ENCODE measurements around the gene OBSL1.

The OBSL1 gene

GRCh38 chr2:219511547-219512325 lies 59.6 kb downstream of the OBSL1 start:
- DNase-seq: no peak

- no peak for DNase-seq
Measured at GRCh38 chr2:219510512-219511135, 60.7 kb downstream of the OBSL1 start.

DNA sequence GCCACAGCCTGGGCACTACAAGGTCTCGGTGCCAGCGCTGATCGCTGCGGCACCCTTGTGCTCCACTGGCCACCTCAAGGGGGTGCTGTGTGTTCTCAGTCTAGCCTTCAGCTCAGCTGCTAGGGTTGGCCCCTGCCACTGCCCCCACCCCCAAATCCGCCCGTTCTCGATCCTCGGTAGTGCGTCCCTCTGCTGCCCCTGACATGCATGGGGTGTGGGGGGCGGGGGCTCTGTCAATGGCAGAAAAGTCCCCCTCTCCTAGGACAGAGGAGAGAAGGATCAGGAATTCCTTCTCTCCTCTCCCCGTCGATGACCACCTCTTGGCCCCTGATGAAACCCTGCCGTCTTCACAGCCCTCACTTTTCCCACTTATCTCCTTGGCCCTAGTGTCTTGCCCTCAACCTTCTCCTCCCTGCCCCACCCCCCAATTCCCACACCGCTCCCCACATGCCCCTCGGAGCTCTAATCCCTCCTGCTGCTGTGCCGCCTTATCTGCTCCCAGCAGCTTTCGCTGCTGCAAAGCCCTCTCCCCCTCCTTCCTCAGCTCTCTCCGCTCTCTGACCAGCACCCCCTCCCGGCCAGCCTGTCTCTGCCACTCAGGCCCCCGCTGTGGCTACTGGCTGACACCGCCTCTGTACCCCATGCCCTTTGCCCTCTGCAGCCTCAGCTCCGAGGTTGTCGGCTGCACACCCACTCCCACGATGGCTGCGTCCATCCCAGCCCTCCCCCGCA lies 61.4 kb downstream of the OBSL1 start:
- DNase-seq: no peak

DNA sequence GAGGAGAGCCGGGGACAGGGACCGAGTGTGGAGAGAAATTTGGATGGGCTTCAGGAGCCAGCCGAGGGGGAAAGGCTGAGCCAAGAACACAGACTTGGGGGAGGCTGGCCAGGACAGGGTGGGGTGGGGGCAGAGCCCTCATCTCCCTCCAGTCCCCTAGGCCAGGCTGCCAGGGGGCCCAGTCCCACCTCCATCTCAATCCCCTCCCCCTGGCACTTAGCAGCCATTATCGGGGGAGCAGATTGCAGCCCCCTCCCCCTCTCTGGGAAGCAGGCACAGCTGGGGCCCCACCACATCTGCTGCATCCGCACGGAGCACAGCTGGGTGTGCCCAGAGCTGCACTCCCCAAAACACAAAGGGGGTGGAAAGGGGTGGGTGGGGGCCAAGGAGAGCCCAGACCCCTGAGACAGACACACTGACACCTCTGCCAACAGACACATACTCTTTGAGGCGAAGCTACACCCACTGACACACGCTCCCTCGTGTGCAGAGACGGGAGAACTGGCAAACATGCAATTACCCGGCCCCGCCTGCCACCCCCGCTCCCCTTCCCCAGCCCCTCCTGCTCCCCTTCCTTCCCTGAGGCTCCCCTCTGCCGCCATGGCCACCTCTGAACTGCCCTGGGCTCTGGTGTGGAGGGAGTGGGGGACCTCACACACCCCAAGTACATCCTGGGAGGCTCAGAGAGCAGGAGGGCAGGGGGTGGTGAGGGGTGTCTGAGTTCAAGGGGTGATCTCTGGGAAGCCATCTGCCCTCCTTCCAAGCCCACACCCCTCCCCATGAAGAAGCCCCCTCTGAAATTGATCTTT lies 62.2 kb downstream of the OBSL1 start:
- DNase-seq: no peak

- no peak for DNase-seq
Measured at GRCh38 chr2:219508444-219508734, 63.0 kb downstream of the OBSL1 start.

- no peak for DNase-seq
Measured at GRCh38 chr2:219507581-219508443, 63.5 kb downstream of the OBSL1 start.

DNA sequence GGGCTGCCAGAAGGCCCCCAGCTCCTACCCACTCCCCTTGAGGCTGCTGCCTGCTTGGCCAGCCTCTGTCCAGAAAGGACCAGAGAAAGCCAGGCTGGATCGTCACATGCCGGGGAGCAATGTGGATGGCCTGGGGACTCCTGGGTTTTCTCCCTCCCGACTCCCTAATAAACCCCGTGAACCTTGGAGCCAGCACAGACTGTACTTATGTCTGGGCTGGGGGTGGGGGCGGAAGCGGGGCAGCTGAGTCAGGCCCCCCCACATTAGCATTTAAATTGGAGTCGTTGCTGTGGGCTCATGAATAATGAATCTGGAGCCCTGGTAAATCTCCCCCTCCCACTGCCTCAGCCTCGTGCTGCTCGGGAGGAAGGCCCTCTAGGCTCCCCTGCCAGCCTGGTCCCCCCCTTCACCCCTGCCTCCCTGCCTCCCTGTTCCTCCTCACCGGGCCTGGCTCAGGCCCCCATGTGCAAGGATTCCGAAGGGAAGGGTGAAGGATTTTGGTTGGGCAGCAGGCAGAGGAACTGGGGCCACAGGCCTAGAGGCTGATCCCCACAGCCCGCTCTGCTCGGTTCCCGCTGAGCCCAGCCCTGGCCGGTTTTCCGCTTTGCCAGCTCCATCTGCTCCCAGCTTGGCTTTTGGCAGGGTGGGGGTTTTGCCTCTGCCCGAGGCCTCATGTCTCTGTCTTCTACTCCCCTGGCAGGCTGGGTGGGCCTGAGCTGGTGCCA lies 64.4 kb downstream of the OBSL1 start:
- DNase-seq: no peak

GRCh38 chr2:219506153-219506801 lies 65.1 kb downstream of the OBSL1 start:
- DNase-seq: no peak

DNA sequence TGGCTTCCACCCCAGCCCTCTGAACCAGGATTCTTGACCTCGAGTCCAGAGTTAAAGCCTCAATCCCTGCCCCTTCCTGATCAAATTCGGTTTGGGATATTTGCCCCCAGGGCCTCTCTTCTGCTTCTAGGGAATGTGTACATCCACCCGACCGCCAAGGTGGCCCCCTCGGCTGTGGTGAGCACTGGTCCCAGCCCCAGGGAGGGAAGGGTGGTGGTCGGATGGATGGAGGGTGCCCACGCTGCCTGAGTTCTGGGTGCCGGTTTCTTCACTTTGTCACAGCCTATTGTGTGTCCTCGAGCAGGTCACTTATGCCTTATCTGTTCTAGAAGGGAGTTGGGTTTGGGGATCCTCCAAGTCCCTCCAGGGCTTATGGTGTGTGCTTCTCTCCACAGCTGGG lies 65.8 kb downstream of the OBSL1 start:
- DNase-seq: no peak

DNA sequence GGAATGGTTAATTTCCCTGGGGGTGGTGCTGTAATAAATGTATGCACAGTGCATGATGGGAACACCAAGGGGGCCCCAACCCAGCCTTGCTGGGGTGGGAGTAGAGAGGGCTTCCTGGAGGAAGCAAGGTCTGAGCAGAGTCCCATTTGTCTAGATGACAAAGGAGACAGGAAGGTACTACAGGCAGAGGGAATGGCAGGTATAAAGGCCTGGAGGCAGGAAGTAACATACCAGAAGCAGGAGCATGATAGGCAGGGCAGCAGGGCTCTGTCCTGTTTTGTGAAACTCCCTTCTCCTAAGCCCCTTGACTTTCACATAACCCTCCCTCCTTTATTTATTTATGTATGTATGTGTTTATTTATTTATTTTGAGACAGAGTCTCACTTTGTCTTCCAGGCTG lies 68.7 kb downstream of the OBSL1 start:
- DNase-seq: no peak

DNA sequence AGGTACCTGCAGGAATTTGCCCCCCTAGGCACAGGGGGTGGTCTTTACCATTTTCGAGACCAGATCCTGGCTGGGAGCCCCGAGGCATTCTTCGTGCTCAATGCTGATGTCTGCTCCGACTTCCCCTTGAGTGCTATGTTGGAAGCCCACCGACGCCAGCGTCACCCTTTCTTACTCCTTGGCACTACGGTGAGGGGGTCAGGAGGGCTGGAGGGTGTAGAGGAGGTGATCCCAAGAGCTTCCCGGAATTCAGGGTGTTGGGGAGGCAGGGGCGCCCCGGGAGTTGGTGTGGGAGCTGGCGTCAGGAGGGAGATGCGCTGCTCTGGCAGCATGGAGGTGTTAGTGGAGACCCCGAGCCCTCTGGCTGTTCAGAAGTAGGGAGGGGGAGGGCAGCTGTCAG lies 69.5 kb downstream of the OBSL1 start:
- DNase-seq: no peak
